ENCODE measurements around the gene TENT4A.

TENT4A gene

GRCh38 chr5:6674886-6675285, 38.3 kb upstream of the TENT4A start:
- no peak for TF ChIP-seq CTCF (IDR thresholded peaks at IDR 0.05; ENCODE audit: borderline replicate concordance, control extremely low read depth, extremely low read depth, insufficient read depth, missing control alignments)
- no peak for DNase-seq (ENCODE audit: low spot score)
- in situ Hi-C loops (cut with MboI; ENCODE audit: low sequenced_read_pairs, unreplicated experiment): no loop called here

- TF ChIP-seq CTCF (IDR thresholded peaks at IDR 0.05; ENCODE audit: borderline replicate concordance, control extremely low read depth, extremely low read depth, insufficient read depth, missing control alignments): no peak
- no peak for DNase-seq (ENCODE audit: low spot score)
- in situ Hi-C loops (cut with MboI; ENCODE audit: low sequenced_read_pairs, unreplicated experiment): no loop called here
These were observed 37.3 kb upstream of the TENT4A start for GRCh38 chr5:6675784-6676491.

- in situ Hi-C loops (cut with MboI; ENCODE audit: low sequenced_read_pairs, unreplicated experiment): no loop called here
- no peak for TF ChIP-seq CTCF (IDR thresholded peaks at IDR 0.05; ENCODE audit: borderline replicate concordance, control extremely low read depth, extremely low read depth, insufficient read depth, missing control alignments)
- no peak for DNase-seq (ENCODE audit: low spot score)
These were observed 36.5 kb upstream of the TENT4A start for GRCh38 chr5:6676702-6677101.

- TF ChIP-seq CTCF (IDR thresholded peaks at IDR 0.05; ENCODE audit: borderline replicate concordance, control extremely low read depth, extremely low read depth, insufficient read depth, missing control alignments): no peak
- no peak for DNase-seq (ENCODE audit: low spot score)
- in situ Hi-C loops (cut with MboI; ENCODE audit: low sequenced_read_pairs, unreplicated experiment): no loop called here
These were observed 34.8 kb upstream of the TENT4A start for GRCh38 chr5:6678385-6678784.

GRCh38 chr5:6680922-6681321, 32.3 kb upstream of the TENT4A start:
- no peak for TF ChIP-seq CTCF (IDR thresholded peaks at IDR 0.05; ENCODE audit: borderline replicate concordance, control extremely low read depth, extremely low read depth, insufficient read depth, missing control alignments)
- in situ Hi-C loops (cut with MboI; ENCODE audit: low sequenced_read_pairs, unreplicated experiment): no loop called here
- DNase-seq (ENCODE audit: low spot score): no peak

- TF ChIP-seq CTCF (IDR thresholded peaks at IDR 0.05; ENCODE audit: borderline replicate concordance, control extremely low read depth, extremely low read depth, insufficient read depth, missing control alignments): no peak
- in situ Hi-C loops (cut with MboI; ENCODE audit: low sequenced_read_pairs, unreplicated experiment): no loop called here
- DNase-seq (ENCODE audit: low spot score): no peak
These were observed 31.6 kb upstream of the TENT4A start for GRCh38 chr5:6681682-6682081.

Data from GM13976 (cell line).